SH-SY5Y (cell line): Measurements from ENCODE around the gene PROSER3.

Experiments
- GATA2 ChIP-seq: IDR thresholded peaks from 2 replicates; pipeline ENCODE4 v1.6.1; 2011; ENCODE audit warnings: mild to moderate bottlenecking, low read depth, low read length
- GATA3 ChIP-seq: IDR thresholded peaks from 2 replicates; pipeline ENCODE4 v1.6.1; 2011; ENCODE audit warnings: low read depth, mild to moderate bottlenecking, low read length, moderate library complexity

The PROSER3 gene

DNA sequence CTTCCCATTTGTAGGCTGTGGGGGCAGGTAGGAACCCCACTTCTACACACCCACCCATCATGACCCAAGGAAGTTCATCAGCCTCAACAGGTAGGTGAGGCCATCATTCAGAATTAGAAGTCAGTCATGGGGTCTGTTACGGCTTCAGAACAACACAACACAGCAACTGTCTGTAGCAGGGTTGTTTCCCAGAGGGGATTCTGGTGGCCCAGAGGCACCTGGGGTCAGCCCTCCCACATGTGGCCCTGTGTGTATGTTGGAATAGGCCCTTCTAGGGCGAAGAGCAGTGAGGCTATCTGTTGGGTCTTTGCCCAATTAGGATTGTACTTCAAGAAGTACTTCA, 19.1 kb upstream of the PROSER3 start:
- TF ChIP-seq GATA3 (no peak), GATA2 (no peak)

DNA sequence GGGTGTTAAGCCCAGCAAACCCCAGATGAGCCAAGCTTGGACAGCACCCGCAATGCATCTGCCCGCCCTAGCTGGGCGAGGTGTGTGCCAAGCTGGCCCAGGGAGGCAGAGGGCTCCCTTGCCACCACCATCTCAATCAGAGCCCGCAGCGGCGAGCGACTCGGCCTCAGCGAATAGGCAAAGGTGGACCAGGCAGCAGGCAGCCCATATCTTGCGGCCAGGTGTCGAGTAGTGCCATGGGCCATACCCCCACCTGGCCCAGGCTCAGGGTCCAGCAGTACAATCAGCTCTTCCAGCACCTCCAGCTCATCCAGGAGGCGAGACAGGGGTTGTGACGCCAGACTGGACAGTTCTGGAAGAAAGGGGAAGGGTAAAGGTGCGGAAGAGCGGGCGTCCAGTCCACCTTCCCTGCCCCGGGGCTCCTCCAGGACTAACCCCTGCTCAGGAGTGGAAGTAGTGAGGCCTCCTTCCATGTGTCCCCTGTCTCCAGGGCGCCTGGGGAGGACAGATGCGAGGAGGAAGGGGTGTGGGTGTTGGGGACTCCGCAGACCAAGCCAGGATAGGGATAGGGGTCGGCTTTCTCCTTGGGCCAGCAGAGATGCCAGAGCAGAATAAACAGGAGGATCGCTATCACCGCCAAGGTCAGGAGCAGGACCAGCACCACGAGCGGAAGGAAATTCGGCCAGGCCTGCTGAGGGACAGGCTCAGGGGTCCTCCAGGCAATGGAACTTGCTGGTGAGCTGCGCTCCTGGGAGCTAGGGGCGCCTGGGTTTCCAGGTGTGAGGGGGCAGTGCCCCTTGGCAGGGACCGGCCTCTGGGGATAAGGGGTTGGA, 18.5 kb upstream of the PROSER3 start:
- TF ChIP-seq GATA3 (no peak), GATA2 (no peak)

DNA sequence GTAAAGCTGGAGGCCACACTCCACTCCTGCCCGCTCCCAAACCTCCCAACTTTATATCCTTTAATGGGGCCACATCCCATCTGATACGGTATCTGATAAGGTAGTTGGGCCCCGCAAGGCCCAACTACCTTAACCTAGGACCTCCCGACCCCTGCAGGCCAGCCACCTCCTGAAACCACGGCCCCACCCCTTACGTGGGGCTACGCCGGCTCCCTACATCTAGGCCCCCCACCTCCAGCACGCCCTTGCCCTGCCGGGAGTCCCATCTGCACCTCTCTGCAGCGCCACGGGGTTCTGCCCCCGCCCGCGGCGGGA, 17.9 kb upstream of the PROSER3 start:
- TF ChIP-seq GATA2 (peak; percentile 29; the same call in 1 of the 2 replicates), GATA3 (no peak)

DNA sequence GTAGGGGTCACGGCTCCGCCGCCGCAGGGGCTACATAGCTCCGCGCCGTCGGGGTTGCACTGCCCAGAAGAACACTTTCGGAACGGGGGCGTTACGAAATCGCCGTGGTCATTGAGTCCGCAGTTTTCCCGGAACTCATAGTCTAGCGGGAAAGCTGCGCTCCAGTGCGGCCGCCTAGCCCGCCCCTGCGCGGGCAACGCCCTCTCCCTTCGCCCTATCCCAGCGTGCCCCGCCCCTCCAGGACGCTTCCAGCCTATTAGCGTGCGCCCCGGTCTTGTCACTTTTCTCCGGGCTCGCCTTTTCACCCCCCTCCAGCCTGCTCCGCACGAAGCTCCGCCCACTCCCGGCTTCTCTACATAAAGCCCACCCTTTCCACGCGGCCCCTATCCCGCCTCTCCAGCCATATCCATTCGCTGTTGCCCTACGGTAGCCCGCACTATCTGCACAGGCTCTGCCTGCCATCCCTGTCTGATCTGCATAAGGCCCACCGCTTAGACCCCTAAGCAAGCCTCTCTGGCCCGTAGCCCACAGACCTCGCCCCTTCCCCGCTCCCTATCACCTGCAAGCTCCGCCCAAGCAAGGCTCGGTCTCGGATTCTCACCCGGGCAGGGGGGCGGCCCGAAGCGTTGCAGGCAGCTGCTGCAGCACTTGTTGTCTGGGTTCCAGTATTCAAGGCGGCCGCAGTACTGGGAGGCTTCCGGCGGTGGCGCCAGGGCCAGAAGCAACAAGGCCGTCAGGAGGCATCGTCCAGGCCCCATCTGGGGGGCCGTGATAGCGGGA, 17.4 kb upstream of the PROSER3 start:
- TF ChIP-seq GATA3 (no peak), GATA2 (no peak)

DNA sequence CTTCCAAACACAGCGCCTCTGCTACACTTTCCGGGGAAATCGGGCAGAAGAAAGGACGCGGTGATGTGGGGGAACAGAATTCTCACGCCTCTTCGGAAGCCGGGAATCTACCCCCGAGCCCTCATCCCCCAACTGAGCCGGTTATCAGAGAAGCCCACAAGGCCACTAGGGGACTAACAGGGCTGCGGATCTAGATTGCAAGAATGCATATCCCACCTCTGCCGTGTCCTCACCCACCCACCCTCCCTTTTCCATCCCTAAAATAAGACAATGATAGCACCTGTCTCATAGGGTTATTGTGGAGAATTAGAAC, 16.8 kb upstream of the PROSER3 start:
- TF ChIP-seq GATA3 = no peak
- TF ChIP-seq GATA2 = no peak

DNA sequence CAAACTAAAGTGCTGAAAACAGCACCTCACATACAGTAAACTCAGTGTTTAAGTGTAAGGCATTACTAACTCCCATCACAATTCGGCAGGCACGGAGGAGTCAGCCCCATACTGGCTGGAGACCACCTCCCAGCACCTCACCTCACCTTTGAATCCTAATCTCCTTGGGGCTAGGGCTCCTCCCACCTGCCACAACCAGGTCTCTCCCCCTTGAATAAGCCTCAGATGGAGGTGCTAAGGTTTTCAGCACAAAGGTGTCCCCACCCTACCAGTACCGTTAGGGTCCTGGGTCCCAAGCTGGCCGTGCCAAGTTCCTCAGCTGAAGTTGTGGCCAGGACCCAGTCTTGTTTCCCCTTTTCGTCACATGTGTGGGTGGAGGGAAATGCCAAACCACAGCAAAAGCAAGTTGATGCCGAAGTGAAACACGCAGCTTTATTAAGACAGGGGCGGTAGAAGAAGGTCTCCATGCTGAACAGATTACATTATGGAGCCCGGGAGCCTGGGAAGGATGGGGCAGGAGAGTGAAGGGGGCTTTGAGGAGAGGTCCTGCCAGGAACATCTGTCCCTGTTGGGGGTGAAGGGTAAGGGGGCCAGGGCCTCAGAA, 15.8 kb upstream of the PROSER3 start, which contains the start of gene IGFLR1:
IGFLR1 (minus strand) TSS at position 332 of the 604 bp plus-strand sequence. CDS start 1,272 bp downstream, outside the sequence.
- TF ChIP-seq GATA3 = no peak
- TF ChIP-seq GATA2 = no peak

DNA sequence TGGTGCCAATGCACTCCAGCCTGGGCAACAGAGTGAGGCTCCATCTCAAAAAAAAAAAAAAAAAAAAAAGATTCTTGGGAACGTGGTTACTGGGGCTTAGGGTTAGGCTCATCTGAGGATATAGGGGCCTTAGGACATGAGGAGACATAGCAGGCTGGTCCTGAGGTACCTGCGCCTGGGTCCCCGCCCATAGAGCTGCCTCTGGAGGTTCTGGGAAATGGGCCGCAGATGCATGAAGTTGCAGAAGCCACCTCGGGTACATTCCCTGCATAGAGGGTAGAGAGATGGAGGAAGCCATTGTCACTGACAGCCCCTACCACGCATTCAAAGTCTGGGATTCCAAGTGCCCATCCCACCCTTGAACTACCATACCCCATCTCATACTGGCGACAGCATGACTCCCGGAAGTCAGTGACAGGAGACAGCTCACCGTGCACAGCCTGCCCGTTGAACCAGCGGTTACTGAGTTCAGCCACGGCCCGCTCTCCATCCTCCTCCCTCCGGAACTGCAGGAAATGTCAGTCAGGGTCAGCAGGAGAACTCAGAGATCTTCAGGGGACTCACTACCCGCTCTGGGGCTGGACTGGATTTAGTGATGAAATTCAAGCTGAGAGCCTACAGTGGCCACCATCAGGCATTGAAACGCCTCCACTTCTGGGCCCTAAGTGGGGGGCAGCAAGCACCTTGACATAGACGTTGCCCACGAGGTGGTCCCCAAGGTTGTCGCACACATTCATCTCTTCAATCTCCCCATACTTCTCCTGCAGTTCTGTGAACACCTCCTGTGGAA, 14.1 kb upstream of the PROSER3 start:
- TF ChIP-seq GATA2 = no peak
- TF ChIP-seq GATA3 = no peak

DNA sequence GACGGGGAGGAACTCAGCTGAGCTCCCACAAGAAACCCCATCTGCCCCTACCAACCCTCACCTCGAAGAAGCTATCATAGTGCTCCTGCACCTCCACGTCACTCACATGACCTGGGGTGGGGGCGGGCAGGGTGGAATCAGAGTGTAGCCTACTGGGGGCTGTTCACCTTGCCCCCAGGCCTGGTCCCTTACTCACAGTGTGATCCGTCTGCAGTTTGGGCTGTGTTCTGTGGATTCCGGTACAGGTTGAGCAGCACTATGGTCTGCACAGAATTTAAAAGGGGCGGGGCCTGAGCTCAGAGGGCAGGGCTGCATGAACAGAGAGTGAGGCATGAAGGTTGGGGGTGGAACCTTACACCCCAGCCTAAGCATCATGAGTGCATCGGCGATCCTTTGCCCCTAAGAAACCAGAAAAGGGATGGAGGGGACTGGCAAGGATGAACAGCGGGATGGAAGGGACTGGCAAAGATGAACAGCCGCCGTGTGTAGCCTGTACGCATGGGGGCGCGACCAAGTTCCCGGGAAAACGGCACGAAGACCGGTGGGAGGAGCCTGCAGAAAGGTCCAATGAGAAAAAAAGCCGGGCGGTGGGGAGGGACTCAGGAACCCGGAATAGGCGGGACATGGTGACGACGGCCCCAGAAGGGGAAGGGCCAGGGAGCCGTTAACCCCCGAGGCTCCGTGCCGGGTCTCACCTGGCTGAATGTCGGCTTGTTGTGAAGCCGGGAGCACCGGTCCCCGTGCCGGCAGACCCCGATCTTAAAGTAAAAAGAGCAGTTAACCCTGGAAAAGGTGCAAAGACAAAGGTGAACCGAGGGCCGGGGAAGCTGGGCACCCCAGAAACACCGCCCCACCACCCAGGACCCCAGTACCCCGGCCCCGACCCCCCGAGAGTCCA, 13.3 kb upstream of the PROSER3 start:
- no peak for TF ChIP-seq GATA2
- TF ChIP-seq GATA3 = no peak

DNA sequence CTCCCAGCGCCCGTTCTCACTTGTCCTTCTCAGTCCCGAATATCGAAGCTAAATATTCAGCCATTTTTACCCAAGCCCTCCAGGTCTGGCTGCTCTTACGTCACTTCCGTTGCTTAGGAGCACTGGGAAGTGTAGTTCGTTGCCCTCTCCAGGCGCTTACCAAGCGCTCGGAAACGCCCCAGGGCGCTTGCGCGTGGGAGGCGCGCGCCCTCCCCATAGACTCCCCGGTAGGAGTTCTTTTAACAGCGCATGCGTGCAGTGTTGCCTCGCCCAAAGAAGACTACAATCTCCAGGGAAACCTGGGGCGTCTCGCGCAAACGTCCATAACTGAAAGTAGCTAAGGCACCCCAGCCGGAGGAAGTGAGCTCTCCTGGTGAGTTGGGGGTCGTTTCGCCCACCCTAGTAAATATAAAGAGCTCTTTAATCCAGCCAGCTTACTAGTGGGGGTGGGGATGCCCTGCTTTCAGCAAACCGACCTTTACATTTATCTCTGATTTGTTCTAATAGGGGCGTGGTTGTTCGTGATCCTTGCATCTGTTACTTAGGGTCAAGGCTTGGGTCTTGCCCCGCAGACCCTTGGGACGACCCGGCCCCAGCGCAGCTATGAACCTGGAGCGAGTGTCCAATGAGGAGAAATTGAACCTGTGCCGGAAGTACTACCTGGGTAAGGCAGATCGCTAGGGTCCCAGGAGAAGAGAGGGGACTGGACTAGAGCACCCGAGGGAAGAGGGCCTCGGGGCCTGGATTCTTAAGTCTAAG, 12.5 kb upstream of the PROSER3 start, which contains the start of the genes PSENEN and U2AF1L4:
PSENEN (plus strand) TSS at position 324 of the 759 bp plus-strand sequence; CDS start at position 604, 280 bp downstream.
U2AF1L4 (minus strand) TSS at position 91 of the 759 bp plus-strand sequence; CDS start at position 64, 27 bp downstream.
- TF ChIP-seq GATA3 (no peak), GATA2 (no peak)

DNA sequence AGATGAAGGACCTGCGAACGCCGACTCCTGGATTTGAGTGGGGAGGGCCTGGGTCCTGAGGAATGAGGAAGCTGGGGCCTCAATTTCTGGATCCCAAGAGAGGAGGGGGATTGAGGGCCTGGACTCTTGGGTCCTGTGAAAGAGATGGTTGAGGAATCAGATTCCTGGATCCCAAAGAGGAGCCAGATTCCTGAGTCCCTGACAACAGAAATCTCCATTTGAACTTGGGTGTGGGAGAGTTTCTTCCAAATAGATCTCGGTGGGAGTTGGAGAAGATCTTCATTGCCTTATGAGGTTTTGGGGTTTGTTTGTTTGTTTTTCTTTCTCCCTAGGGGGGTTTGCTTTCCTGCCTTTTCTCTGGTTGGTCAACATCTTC, 11.9 kb upstream of the PROSER3 start:
- no peak for TF ChIP-seq GATA3
- TF ChIP-seq GATA2 = no peak

DNA sequence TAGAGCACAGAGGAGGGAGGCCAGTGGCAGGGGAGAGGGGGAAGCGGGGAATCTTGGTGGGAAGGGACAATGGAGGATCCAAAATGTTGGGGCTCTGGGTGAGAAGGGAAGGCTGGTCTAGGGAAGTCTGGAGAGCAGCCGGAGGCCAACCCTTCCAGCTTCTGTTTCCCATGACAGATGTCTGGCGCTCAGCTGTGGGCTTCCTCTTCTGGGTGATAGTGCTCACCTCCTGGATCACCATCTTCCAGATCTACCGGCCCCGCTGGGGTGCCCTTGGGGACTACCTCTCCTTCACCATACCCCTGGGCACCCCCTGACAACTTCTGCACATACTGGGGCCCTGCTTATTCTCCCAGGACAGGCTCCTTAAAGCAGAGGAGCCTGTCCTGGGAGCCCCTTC, 11.4 kb upstream of the PROSER3 start:
- no peak for TF ChIP-seq GATA3
- no peak for TF ChIP-seq GATA2
